Fibroblast of lung (primary cell): ENCODE measurements around the gene STPG4.
"Not testable (repeated sequence)": the region's sequence is repeated elsewhere in the genome, so short reads cannot be mapped to it uniquely, and the experiment has no call there.

Experiments used
- EZH2 ChIP-seq: IDR thresholded peaks from 2 replicates; pipeline ENCODE4 v1.5.1; 2012; ENCODE audit warnings: low read length, control low read depth, mild to moderate bottlenecking; ENCODE audit errors: missing control alignments
- TF ChIP-seq, protein P1 (sequence below), 2 donors: IDR thresholded peaks in 1 of 2; conservative IDR thresholded peaks in 1 of 2; 1 replicate in 1 of 2; 2 replicates in 1 of 2; pipeline ENCODE4 v1.5.1; 2011 to 2012; ENCODE audit warnings: low read length in 2 of 2, control low read depth in 1 of 2, inconsistent platforms in 1 of 2, low read depth in 1 of 2, mild to moderate bottlenecking in 1 of 2

DNA sequence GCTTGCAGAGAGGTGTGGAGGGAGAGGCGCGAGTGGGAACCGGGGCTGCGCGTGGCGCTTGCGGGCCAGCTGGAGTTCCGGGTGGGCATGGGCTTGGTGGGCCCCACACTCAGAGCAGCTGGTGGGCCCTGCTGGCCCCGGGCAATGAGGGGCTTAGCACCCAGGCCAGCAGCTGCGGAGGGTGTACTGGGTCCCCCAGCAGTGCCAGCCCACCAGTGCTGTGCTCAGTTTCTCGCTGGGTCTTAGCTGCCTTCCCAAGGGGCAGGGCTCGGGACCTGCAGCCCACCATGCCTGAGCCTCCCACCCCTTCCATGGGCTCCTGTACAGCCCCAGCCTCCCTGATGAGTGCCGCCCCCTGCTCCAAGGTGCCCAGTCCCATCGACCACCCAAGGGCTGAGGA is 55.4 kb downstream of the STPG4 start:
- TF ChIP-seq, protein P1, sequence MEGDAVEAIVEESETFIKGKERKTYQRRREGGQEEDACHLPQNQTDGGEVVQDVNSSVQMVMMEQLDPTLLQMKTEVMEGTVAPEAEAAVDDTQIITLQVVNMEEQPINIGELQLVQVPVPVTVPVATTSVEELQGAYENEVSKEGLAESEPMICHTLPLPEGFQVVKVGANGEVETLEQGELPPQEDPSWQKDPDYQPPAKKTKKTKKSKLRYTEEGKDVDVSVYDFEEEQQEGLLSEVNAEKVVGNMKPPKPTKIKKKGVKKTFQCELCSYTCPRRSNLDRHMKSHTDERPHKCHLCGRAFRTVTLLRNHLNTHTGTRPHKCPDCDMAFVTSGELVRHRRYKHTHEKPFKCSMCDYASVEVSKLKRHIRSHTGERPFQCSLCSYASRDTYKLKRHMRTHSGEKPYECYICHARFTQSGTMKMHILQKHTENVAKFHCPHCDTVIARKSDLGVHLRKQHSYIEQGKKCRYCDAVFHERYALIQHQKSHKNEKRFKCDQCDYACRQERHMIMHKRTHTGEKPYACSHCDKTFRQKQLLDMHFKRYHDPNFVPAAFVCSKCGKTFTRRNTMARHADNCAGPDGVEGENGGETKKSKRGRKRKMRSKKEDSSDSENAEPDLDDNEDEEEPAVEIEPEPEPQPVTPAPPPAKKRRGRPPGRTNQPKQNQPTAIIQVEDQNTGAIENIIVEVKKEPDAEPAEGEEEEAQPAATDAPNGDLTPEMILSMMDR (conservative IDR thresholded peaks at IDR 0.05 in 1 of 2, IDR thresholded peaks at IDR 0.05 in 1 of 2; ENCODE audit: low read depth in 1 of 2, low read length in 2 of 2): not testable (repeated sequence)
- not testable (repeated sequence) for TF ChIP-seq EZH2
